Measurements from ENCODE around the gene DAZAP2.
"Not testable (repeated sequence)": the region's sequence is repeated elsewhere in the genome, so short reads cannot be mapped to it uniquely, and the experiment has no call there.

The DAZAP2 gene

GRCh38 chr12:51217133-51217967, 21.3 kb upstream of the DAZAP2 start:
- DNase-seq: no peak

DNA sequence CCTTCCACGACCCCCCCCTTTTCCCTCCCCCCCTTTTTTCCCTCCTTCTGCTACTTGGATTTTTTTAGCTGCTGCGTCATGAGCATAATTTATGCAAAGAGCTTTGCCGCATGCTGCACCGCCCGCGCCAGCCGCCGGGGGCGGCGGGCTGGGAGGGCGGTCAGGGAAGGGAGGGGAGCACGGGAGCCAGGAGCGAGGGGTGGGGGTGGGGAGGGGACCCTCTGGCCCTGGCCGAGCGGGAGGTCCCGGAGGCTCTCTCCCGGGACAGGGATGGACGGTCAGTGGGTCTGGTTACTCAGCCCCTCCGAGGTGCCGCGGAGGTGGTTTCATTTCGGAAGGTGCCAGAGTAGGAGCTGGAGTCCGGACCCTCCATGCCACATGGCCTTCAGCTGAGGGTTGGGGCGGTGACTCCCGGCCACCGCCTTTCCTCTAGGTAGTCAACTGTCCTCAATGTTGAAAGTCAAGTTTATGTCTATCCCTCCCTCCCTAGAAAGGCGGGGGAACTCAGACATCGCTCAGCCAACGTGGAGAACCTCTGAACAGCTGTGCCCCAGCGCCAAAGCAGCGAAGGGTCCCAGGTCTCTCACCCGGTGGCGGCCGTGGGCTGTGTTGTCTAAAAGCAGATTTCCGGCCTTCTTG, 20.5 kb upstream of the DAZAP2 start, which contains the start of gene POU6F1:
Gene POU6F1, minus strand, starts transcription at position 95 of the 639 bp plus-strand sequence. CDS start 11,226 bp downstream, outside the sequence.
- peak; percentile 44 for DNase-seq

DNA sequence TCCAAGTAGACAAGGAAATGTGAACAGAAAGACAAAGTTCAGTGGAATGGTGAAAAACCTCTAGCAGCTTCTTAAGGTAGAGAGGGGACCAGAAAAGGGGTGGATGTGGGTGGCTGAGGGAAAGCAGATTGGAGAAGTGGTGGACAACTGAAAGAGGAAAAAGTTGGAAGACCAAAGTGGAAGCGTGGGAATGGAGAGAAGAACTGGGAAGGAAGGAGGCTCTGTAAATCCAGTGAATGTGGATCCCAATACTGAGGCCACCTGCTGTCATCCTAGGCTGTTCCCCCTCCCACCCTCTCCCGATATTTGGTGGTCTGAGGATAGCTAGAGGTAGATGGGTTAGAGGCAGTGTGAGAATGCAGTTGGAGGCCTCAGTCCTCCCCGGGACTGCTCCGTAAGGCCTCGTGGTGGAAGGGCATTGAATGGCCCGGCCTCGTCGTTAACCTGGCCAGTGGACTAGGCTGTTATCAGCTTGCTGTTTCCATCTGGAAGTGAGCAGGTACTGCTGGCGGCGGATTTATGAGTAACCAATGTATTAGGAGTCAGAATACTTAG, 19.9 kb upstream of the DAZAP2 start:
- no peak for DNase-seq

DNA sequence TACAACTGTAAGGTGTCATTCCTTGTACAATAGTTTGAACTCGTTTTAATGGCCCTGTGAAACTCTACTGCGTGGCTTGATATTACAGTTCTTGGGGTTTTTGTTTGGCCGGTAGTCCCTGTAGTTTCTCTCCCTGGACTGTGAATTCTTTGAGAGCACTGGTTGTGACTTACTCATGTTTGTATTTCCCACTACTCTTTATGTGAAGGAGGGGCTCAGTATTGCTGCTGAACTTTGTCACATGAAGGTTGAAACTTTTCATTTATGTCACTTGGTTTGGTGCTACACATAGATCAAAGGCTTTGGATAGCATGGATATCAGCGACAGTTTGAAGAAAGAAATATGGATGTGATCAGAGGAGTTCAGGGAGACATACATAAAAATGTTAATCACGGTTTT, 19.3 kb upstream of the DAZAP2 start:
- no peak for DNase-seq

DNA sequence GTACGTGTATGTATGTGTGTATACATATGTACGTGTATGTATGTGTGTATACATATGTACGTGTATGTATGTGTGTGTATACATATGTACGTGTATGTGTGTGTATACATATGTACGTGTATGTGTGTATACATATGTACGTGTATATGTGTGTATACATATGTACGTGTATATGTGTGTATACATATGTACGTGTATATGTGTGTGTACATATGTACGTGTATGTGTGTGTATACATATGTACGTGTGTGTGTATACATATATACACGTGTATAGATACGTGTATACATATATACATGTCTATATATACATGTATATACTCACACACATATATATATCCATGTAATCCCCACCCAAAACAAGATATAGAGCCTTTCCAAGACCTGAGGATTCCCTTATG, 18.8 kb upstream of the DAZAP2 start:
- DNase-seq: not testable (repeated sequence)

- DNase-seq: peak; percentile 46
Measured at GRCh38 chr12:51222461-51222860, 16.2 kb upstream of the DAZAP2 start.

DNA sequence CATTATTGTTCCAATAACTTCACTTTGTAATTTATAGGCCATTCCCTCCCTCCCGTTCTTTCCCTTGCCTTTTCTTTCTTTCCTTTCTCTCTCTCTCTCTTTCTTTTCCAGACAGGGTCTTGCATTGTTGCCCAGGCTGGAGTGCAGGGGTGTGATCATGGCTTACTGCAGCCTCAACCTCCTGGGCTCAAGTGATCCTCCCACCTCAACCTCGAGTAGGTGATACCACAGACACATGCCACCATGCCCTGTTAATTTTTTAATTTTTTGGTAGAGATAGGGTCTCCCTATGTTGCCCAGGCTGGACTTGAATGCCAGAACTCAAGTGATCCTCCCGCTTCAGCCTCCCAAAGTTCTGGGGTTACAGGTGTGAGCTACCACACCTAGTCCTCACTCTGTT, 14.0 kb upstream of the DAZAP2 start:
- no peak for DNase-seq

- no peak for DNase-seq
Measured at GRCh38 chr12:51225234-51225633, 13.4 kb upstream of the DAZAP2 start.

- DNase-seq: no peak
Measured at GRCh38 chr12:51225771-51226170, 12.9 kb upstream of the DAZAP2 start.

GRCh38 chr12:51227112-51227511, 11.5 kb upstream of the DAZAP2 start:
- not testable (repeated sequence) for DNase-seq

- DNase-seq: no peak
Measured at GRCh38 chr12:51227962-51228361, 10.7 kb upstream of the DAZAP2 start.

GRCh38 chr12:51229116-51229809, 9.4 kb upstream of the DAZAP2 start:
- DNase-seq: no peak

DNA sequence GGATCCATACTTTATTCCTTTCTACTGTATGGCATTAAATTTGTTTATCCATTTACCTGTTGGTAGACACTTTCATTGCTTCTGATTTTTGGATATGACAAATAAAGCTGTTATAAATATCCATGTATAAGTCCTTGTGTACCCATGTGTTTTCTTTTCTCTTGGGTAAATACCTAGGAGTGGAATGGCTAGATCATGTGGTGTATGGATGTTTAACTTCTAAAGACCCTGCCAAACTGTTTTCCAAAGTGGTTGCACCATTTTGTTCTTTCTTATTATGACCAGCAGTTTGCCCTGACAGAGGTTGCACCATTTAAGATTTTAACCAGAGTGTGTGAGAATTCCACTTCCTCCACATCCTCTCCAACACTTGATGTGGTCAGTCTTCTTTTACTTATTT, 6.0 kb upstream of the DAZAP2 start:
- no peak for DNase-seq

DNA sequence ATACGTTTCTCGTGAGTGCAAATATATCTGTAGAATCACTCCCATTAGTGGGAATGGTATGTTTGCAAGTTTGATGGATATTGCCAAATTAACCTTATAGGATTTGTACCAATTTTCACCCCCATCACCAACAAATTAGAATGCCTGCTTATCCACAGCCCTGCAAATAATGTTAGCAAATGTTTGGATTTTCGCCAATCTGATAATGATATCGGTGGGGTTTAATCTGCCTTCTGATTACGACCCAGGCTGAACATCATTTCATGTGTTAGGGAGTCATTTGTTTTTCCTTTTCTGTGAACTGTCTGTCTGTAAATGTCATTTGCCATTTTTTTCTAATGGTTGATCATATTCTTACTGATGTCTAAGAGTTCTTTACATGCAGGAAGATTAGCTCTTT, 4.1 kb upstream of the DAZAP2 start:
- DNase-seq: no peak

DNA sequence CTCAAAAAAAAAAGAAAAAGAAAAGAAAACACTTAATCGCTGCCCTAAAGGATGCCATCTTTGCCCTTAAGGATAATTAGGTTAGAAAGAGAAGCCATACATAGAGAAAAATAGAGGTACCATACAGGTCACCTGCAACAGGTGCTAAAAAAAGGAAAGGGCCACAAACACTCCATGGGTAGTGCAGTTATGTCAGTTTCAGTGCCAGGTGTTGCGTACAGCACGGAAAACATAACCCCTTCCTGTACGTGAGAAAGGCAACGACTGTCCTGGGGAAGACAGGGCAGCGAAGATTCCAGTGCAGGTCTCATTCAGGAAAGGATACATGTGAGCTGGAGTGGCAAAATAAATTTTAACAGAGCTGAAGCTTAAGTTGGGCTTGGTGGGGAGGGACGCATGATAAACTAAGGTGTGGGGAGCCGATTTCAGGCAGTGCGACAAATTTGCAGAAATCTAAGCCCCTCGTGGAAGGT, 553 bp upstream of the DAZAP2 start:
- DNase-seq: peak; percentile 30

DNA sequence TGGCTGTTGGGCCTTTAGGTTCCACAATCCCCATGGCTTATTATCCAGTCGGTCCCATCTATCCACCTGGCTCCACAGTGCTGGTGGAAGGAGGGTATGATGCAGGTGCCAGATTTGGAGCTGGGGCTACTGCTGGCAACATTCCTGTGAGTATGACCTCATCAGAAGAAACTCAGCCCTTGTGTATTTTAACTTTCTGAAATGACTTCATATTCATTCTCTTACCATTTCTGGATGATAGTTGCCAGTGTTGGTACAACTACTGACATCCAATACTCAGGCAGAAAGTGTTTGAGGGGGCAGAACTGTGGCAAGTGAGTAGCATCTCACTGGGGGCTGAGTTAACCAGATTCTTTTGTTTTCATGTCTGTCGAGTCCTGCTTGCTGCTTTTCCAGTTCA, 2.3 kb downstream of the DAZAP2 start:
- DNase-seq: no peak

GRCh38 chr12:51242120-51242519, 3.5 kb downstream of the DAZAP2 start:
- no peak for DNase-seq

GRCh38 chr12:51242876-51243275, 4.2 kb downstream of the DAZAP2 start:
- no peak for DNase-seq

DNA sequence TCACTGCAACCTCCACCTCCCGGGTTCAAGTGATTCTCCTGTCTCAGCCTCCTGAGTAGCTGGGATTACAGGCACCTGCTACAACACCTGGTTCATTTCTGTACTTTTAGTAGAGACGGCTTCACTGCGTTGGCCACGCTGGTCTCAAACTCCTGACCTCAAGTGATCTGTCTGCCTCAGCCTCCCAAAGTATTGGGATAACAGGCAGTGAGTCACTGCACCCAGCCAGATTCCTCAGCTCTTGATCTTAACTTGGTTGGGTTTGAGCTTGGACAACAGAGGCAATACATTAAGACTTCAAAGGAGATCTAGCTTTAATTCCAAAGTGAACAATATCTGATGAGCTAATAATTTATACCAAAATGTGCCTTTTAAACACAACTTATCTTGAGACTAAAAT, 5.6 kb downstream of the DAZAP2 start:
- DNase-seq: no peak

DNA sequence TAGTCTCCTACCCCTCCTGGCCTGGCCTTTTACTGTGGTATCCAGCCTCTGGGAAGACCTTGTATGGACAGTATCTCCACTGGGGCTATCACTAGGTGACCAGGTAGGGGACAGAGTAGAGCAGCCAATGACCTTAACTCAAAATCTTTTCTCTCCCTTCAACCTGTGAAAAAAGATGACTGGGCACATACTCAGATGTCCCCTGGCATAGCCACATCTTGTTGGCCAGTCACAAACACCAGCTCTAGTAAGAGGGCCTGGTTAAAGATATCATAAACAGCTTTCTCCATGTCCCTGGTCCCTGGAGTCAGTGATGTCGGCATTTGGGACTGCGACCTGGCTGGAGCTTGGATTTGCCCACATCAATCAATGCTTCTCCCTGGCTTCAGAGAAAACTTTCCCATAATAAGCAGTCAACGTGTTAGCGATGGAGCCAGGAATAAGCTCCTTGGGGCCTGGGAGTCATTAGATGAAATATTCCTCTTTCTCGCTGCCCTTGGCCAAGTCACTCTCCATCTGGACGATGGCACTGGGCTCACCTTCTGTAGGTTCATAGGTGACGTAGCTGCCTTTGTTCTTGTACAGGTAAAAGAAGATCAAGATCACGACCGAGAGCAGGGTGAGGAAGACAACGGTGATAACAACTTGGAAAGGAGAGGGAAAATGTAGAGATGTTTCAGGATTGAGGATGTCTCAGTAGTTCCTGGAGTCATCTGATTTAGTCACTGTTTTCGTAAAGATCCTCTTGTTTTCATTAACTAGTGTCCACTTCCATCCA, 7.0 kb downstream of the DAZAP2 start:
- no peak for DNase-seq

DNA sequence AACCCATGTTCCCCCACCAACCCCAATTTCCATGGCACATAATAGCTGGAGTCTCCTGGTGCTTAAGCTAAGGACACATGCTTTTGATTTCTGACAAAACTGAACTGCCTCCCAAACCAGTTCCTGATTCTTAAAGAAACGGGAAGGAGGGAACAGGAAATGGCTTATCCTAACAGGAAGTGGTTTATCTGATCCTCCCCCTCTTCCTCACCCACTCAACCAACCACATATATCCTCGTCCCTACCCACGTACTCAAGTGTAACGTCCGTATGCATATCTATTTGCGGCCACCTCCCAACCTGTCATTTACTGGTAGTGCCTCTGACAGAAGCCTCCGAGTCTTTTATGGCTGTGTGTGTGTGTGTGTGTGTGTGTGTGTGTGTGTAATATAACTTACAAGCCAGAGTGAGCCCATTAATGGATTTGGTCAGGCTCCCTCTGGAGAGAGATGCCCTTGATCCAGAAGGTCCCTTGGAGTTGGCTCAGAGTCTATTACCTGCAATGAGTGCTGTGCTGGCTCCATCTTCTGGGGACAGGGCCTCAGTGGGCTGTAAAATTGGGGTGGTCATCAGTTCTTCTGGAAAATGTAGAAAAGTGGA, 7.7 kb downstream of the DAZAP2 start:
- DNase-seq: peak; percentile 43
